Measurements from ENCODE around the gene PARVB. TPM values are rescaled to one million over a fixed set of nuclear protein-coding genes. Genes with fewer than 3 reads are reported as not detected.

Gene PARVB
- total and polyA plus RNA-seq, 9 of the 15 experiments (the other 6 are each of a cell fraction or from before 2014, with no cell fraction given) = 1.1 to 59.2 (median 29.2) TPM

GRCh38 chr22:44026066-44026629, 2.0 kb downstream of the PARVB start (continued):
- TF ChIP-seq REST (IDR thresholded peaks at IDR 0.05; ENCODE audit: borderline replicate concordance) (peak; percentile 42; the same call in 1 of the 2 replicates), REST (CRISPR knock-in tag; IDR thresholded peaks at IDR 0.05; ENCODE audit: low read depth) (no peak), BRCA1 (IDR thresholded peaks at IDR 0.05) (no peak), BRCA1 (CRISPR knock-in tag; IDR thresholded peaks at IDR 0.05) (no peak), ZFX (CRISPR knock-in tag; IDR thresholded peaks at IDR 0.05) (peak; percentile 78), THRB (CRISPR knock-in tag; conservative IDR thresholded peaks at IDR 0.05) (no peak)
